HepG2 (cell line): Measurements from ENCODE around the gene UBE2L6. TPM values are rescaled to one million over a fixed set of nuclear protein-coding genes. Genes with fewer than 3 reads are reported as not detected.

Experiments used
- DMAP1 ChIP-seq: IDR thresholded peaks from 2 replicates; pipeline ENCODE4 v1.6.1; 2016
- E2F2 ChIP-seq: sonication (generic); formaldehyde crosslinking; IDR thresholded peaks from 2 replicates; pipeline ENCODE4 v1.4.0; 2020; ENCODE audit warnings: missing genetic modification reagents, borderline replicate concordance
- FOXA1 ChIP-seq, 2 experiments: fragments of 450-650 bp in 1 of 2; sonication (generic) in 1 of 2; formaldehyde crosslinking in 1 of 2; IDR thresholded peaks; 2 replicates each; pipeline versions ENCODE4 v1.4.0 to v1.6.1; 2016 to 2020; ENCODE audit warnings: missing genetic modification reagents in 1 of 2
- FOXM1 ChIP-seq: sonication (generic); formaldehyde crosslinking; IDR thresholded peaks from 2 replicates; pipeline ENCODE4 v1.5.0; 2020; ENCODE audit warnings: missing genetic modification reagents
- HOXD1 ChIP-seq: sonication (generic); formaldehyde crosslinking; IDR thresholded peaks from 2 replicates; pipeline ENCODE4 v1.5.0; 2020; ENCODE audit warnings: missing genetic modification reagents
- KLF12 ChIP-seq: sonication (generic); formaldehyde crosslinking; IDR thresholded peaks from 2 replicates; pipeline ENCODE4 v1.4.0; 2020; ENCODE audit warnings: missing genetic modification reagents, borderline replicate concordance
- KLF16 ChIP-seq, 2 experiments: sonication (generic) in 1 of 2; formaldehyde crosslinking in 1 of 2; IDR thresholded peaks; 2 replicates each; pipeline versions ENCODE4 v1.6.1 to v1.8.0; 2016 to 2023; ENCODE audit warnings: missing genetic modification reagents in 2 of 2, missing compliant biosample characterization in 1 of 2
- MYC ChIP-seq: sonication (generic); formaldehyde crosslinking; IDR thresholded peaks from 2 replicates; pipeline ENCODE4 v1.9.0; 2021; ENCODE audit warnings: missing genetic modification reagents, borderline replicate concordance
- NCOA2 ChIP-seq: sonication (generic); formaldehyde crosslinking; IDR thresholded peaks from 2 replicates; pipeline ENCODE4 v1.8.0; 2022; ENCODE audit warnings: inconsistent platforms
- NFKB2 ChIP-seq: sonication (generic); formaldehyde crosslinking; IDR thresholded peaks from 2 replicates; pipeline ENCODE4 v1.4.0; 2020; ENCODE audit warnings: missing genetic modification reagents, borderline replicate concordance
- SIX4 ChIP-seq: sonication (generic); formaldehyde crosslinking; IDR thresholded peaks from 2 replicates; pipeline ENCODE4 v1.4.0; 2020; ENCODE audit warnings: missing genetic modification reagents
- TP53 ChIP-seq: sonication (generic); formaldehyde crosslinking; conservative IDR thresholded peaks from 2 replicates; pipeline ENCODE4 v1.4.0; 2020; ENCODE audit warnings: missing genetic modification reagents
- U2AF1 ChIP-seq: fragments of 200-400 bp; formaldehyde crosslinking; optimal IDR thresholded peaks from 2 replicates; pipeline ENCODE3; 2017; ENCODE audit warnings: mild to moderate bottlenecking, low read depth, low read length
- ZBTB20 ChIP-seq: sonication (generic); formaldehyde crosslinking; IDR thresholded peaks from 2 replicates; pipeline ENCODE4 v1.8.1; 2023; ENCODE audit warnings: missing genetic modification reagents, low read depth, mild to moderate bottlenecking, borderline replicate concordance
- ZBTB3 ChIP-seq: sonication (generic); formaldehyde crosslinking; IDR thresholded peaks from 2 replicates; pipeline ENCODE4 v1.4.0; 2020; ENCODE audit warnings: low read depth, mild to moderate bottlenecking, moderate library complexity, missing genetic modification reagents, borderline replicate concordance
- ZBTB38 ChIP-seq: sonication (generic); formaldehyde crosslinking; IDR thresholded peaks from 2 replicates; pipeline ENCODE4 v1.5.1; 2020; ENCODE audit warnings: mild to moderate bottlenecking, missing genetic modification reagents
- ZFP36L2 ChIP-seq: sonication (generic); formaldehyde crosslinking; IDR thresholded peaks from 2 replicates; pipeline ENCODE4 v1.4.0; 2020; ENCODE audit warnings: missing genetic modification reagents
- ZNF207 ChIP-seq: fragments of 450-650 bp; IDR thresholded peaks from 2 replicates; pipeline ENCODE4 v1.6.1; 2016; ENCODE audit warnings: antibody characterized with exemption, borderline replicate concordance
- ZNF660 ChIP-seq: sonication (generic); formaldehyde crosslinking; IDR thresholded peaks from 2 replicates; pipeline ENCODE4 v1.5.1; 2020; ENCODE audit warnings: mild to moderate bottlenecking, low read depth, missing genetic modification reagents, borderline replicate concordance
- ZNF7 ChIP-seq: IDR thresholded peaks from 2 replicates; pipeline ENCODE4 v1.6.1; 2016; ENCODE audit warnings: missing biosample characterization, missing genetic modification reagents
- ZSCAN30 ChIP-seq: sonication (generic); formaldehyde crosslinking; IDR thresholded peaks from 2 replicates; pipeline ENCODE4 v1.5.0; 2020; ENCODE audit warnings: mild to moderate bottlenecking, missing genetic modification reagents
- polyA plus RNA-seq, 8 experiments: library from polyadenylated mRNA; depleted of rRNA in 3 of 8; stranded (reverse) in 7 of 8; unstranded in 1 of 8; fragments of >200 nt; fragmentation: Illumina TruSeq in 4 of 8; extraction: Trizol in 4 of 8; gene quantifications; 2 replicates each; pipeline versions ENCODE4 v1.2.1 to v1.2.3, GENCODE V29; 2011 to 2016; ENCODE audit warnings: low read depth in 4 of 8, missing spikeins in 1 of 8, mixed read lengths in 1 of 8; ENCODE audit not compliant: insufficient read depth in 1 of 8
- total RNA-seq, 5 experiments: library from RNA; depleted of rRNA; stranded (reverse); fragments of >200 nt; fragmentation: Illumina TruSeq; extraction: Trizol; gene quantifications; 2 replicates each; pipeline ENCODE4 v1.2.3, GENCODE V29; 2016; ENCODE audit warnings: low read depth in 1 of 5
- TF ChIP-seq, protein P1 (sequence below): sonication (generic); formaldehyde crosslinking; IDR thresholded peaks from 2 replicates; pipeline ENCODE4 v1.8.0; 2022; ENCODE audit warnings: missing genetic modification reagents, mild to moderate bottlenecking, inconsistent platforms, borderline replicate concordance
- TF ChIP-seq, protein P2 (sequence below): sonication (generic); formaldehyde crosslinking; IDR thresholded peaks from 2 replicates; pipeline ENCODE4 v1.5.1; 2020; ENCODE audit warnings: mild to moderate bottlenecking, moderate library complexity, missing genetic modification reagents

UBE2L6 gene
- total and polyA plus RNA-seq, 2 of the 13 experiments (the other 11 are each of a cell fraction or from before 2014, with no cell fraction given) = 30.3 to 30.4 TPM

DNA sequence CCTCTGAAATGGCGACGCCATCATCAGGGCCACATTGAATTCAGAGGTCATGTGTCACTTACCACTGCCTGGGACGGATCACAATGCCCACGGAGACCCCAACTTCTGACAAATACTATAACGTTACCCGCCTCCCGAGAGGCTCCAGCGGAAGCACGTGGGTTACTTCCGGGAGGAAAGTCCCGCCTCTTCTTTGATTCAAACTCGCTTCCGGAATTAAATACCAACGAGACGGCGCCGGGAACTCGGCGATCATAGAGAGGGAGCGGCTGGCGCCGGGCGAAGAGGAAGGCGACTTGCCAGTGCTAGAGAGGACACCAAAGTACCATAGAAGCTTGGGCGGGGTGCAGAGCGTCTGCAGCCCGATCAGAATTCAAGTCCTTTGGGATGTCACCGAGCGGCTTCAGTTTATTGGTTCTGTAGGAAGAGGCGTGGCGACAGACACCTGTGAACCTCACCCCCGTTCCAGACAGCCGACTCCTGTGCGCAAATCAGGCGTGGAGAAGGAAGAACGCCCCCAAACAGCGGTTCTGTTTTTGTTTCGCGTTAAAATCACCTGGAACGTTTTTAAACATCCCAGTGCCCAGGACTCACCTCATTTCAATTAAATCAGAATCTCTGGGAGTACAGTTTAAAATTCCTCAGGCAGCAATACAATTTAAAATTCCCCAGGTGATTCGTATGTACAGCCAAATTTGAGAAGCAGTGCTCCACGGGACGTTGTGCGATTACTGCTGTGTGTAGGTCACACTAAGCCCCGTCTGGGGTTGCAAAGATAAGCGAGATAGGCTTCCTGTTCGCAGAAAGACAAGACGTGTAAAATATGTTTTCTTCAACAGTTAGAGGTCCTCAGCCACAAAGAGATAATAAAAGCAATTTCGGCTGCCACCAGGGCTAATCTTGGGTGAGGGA is 36.6 kb downstream of the UBE2L6 start, which contains the start of gene TIMM10 (continued):
- no peak for TF ChIP-seq FOXA1 (IDR thresholded peaks at IDR 0.05)
- no peak for TF ChIP-seq FOXA1 (CRISPR knock-in tag; IDR thresholded peaks at IDR 0.05)
- no peak for TF ChIP-seq ZBTB38
- TF ChIP-seq HOXD1 (CRISPR knock-in tag) = 0 out of 2 replicates have a peak, but pooled peaks have one; percentile 64
- TF ChIP-seq MYC (CRISPR knock-in tag) = peak; percentile 91
- TF ChIP-seq, protein P1, sequence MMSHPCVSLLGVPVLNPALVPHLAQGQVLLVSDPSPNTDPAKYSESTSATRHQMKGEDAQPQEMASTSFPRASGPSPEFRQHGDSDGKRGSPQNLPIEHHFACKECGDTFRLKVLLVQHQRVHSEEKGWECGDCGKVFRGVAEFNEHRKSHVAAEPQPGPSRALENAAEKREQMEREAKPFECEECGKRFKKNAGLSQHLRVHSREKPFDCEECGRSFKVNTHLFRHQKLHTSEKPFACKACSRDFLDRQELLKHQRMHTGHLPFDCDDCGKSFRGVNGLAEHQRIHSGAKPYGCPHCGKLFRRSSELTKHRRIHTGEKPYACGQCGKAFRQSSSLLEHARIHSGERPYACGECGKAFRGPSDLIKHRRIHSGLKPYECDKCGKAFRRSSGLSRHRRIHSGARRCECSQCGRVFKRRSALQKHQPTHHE (CRISPR knock-in tag) = peak; percentile 66; the same call in 1 of the 2 replicates
- TF ChIP-seq, protein P2, sequence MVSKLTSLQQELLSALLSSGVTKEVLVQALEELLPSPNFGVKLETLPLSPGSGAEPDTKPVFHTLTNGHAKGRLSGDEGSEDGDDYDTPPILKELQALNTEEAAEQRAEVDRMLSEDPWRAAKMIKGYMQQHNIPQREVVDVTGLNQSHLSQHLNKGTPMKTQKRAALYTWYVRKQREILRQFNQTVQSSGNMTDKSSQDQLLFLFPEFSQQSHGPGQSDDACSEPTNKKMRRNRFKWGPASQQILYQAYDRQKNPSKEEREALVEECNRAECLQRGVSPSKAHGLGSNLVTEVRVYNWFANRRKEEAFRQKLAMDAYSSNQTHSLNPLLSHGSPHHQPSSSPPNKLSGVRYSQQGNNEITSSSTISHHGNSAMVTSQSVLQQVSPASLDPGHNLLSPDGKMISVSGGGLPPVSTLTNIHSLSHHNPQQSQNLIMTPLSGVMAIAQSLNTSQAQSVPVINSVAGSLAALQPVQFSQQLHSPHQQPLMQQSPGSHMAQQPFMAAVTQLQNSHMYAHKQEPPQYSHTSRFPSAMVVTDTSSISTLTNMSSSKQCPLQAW (CRISPR knock-in tag) = peak; percentile 65; the same call in 1 of the 2 replicates
- TF ChIP-seq ZBTB20 (CRISPR knock-in tag) = no peak
- no peak for TF ChIP-seq TP53 (CRISPR knock-in tag)
- peak; percentile 59; the same call in 1 of the 2 replicates for TF ChIP-seq SIX4 (CRISPR knock-in tag)
- peak in 1 of 2 experiments; percentile 73; a peak in 1 of 4 replicates for TF ChIP-seq KLF16 (CRISPR knock-in tag; IDR thresholded peaks at IDR 0.05)
- TF ChIP-seq ZNF660 (CRISPR knock-in tag) = no peak
- no peak for TF ChIP-seq ZBTB3 (CRISPR knock-in tag)
- no peak for TF ChIP-seq FOXM1 (CRISPR knock-in tag)
- 0 out of 2 replicates have a peak, but pooled peaks have one; percentile 16 for TF ChIP-seq NCOA2 (CRISPR knock-in tag)
- peak; percentile 75; the same call in 1 of the 2 replicates for TF ChIP-seq NFKB2 (CRISPR knock-in tag)
- TF ChIP-seq E2F2 = peak; percentile 81; the same call in 1 of the 2 replicates
- no peak for TF ChIP-seq ZNF207
- TF ChIP-seq U2AF1 = peak; percentile 99
- peak; percentile 88; the same call in 1 of the 2 replicates for TF ChIP-seq DMAP1
- TF ChIP-seq ZSCAN30 (CRISPR knock-in tag) = 0 out of 2 replicates have a peak, but pooled peaks have one; percentile 41
- TF ChIP-seq ZFP36L2 (CRISPR knock-in tag) = no peak
- peak; percentile 75; the same call in 1 of the 2 replicates for TF ChIP-seq KLF12 (CRISPR knock-in tag)
- no peak for TF ChIP-seq ZNF7 (CRISPR knock-in tag)
